ENCODE results near the gene B4GALT1.

The B4GALT1 gene

GRCh38 chr9:33167084-33167971, at the start of gene B4GALT1:
Gene B4GALT1, minus strand, starts transcription at chr9:33167336. Its CDS starts 167 bp downstream, at chr9:33167169.
- DNase-seq (ENCODE audit: low spot score): peak; percentile 96

DNA sequence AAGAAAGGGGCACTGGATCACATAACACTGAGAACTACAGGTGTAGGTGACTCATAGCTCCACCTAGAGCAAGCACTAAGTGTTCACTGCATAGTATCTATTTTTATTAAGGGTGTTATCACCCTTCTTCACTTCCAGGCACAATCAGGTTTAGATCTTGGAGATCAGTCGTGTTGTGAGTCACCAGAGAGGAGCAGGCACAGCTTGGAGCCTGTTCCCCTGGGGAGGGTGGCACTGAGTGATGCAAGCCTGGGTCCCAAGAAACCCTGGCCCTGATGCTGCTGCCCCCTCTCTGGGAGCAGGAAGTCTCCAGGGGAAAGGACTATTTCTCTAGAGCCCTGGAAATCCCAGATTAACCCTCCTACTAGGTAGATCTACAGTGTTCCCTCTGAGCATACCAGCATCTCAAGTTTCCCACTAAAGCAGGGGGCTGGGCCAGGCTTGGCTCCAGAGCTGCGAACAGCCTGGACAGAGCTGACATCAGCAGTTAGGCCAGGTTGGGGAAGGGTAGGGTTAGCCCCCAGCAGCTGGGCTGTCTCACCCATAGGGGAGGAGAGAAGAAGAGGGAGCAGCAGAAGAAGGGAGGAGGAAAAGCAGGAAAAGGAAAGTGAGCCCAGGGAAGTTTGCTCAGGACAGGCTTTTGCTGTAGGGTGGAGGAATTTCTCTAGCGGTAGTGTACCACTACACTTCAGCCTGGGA, 44.7 kb upstream of the B4GALT1 start:
- no peak for DNase-seq (ENCODE audit: low spot score)

DNA sequence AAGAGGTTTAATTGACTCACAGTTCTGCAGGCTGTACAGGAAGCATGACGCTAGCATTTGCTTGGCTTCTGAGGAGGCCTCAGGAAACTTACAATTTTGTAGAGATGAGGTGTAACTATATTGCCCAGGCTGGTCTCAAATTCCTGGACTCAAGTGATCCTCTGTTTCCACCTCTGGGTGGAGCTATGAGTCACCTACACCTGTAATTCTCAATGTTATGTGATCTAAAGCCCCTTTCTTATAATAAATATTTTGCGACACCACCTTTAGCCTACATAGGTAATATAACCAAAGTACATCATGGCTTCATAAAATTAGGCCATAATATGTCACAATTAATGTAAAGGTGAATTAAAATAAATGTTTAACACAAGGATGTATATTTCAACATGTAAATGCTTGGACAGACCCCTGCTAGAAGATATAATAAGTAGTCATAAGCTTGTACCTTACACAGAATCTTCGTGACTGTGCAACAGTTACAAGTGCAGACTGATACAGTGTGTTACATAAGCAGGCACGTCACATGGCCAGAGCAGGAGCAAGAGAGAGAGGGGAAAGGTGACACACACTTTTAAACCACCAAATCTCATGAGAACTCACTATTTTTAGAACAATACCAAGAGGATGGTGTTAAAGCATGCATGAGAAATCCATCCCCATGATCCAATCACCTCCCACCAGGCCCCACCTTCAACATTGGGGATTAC, 43.0 kb upstream of the B4GALT1 start:
- DNase-seq (ENCODE audit: low spot score): no peak

- DNase-seq (ENCODE audit: low spot score): no peak
Measured at GRCh38 chr9:33209394-33209793, 42.3 kb upstream of the B4GALT1 start.

GRCh38 chr9:33202552-33203201, 35.5 kb upstream of the B4GALT1 start:
- peak; percentile 69 for DNase-seq (ENCODE audit: low spot score)

DNA sequence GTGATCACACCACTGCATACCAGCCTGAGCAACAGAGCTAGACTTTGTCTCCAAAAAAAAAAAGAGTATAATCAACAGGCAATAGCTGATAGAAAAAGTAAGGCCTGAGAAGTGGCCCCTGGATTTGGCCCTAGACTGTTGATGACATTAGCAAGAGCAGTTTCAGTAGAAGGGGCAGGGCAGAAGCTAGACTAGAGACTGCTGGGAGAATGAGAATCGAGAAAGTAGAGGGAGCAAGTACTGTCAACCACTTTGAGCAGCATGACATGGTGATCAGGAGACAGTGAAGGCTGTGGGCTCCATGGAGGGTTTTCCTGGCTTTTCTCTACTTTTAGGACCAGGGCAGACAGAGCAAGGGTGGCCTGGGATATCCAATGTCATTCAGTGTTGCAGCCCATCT, 34.9 kb upstream of the B4GALT1 start:
- DNase-seq (ENCODE audit: low spot score): no peak

DNA sequence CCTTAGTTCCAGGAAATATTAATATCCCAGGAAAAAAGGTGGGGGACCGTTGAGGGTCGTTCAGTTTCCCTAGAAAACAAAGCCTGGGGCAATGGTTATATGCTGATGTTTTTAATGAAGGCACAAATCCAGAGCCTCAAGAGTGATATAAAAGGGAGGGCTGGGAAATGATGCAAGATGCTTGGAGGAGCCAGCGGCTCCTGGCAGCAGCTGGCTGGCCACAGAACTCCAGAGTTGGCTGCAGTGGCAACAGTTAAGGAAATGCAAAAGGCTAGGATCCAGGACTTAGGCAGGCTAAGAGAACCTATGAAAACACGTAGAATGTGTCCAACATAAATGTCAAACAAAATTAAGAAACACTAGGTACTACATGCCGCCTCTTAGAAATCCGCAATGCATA, 31.0 kb upstream of the B4GALT1 start:
- DNase-seq (ENCODE audit: low spot score): peak; percentile 80

DNA sequence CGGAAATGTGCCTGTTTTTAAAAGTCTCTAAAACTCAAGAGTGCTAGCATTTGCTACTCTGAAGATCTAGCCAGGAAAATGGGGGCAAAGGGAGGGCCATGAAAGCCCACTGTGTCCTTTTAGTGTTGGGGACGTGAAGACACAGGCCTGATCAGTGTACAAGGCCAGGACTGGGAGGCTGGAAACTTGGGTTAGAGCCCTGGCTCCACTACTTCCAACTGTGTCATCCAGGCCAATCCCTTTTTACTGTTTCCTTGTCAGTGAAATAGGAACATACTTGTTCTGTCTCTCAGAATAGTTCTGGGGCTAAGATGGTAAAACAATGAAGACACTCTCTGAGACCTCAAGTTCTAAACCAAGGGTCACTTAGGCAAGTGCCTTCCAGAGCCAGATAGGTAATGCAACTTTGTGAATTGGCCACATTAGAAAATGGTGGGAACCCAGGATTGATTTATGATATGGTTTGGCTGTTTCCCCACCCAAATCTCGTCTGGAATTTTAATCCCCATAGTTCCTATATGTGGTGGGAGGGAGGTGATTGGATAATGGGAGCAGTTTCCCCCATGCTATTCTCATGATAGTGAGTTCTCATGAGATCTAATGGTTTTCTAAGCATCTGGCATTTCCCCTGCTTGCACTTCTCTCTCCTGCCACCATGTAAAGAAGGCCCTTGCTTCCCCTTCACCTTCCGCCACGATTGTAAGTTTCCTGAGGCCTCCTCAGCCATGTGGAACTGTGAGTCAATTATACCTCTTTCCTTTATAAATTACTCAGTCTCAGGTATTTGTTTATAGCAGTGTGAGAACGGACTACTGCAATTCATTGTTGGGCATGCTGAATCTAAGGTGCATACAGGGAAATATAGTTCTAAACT, 30.4 kb upstream of the B4GALT1 start:
- peak; percentile 25 for DNase-seq (ENCODE audit: low spot score)

GRCh38 chr9:33196736-33197135, 29.6 kb upstream of the B4GALT1 start:
- no peak for DNase-seq (ENCODE audit: low spot score)

GRCh38 chr9:33193818-33194217, 26.7 kb upstream of the B4GALT1 start:
- no peak for DNase-seq (ENCODE audit: low spot score)

DNA sequence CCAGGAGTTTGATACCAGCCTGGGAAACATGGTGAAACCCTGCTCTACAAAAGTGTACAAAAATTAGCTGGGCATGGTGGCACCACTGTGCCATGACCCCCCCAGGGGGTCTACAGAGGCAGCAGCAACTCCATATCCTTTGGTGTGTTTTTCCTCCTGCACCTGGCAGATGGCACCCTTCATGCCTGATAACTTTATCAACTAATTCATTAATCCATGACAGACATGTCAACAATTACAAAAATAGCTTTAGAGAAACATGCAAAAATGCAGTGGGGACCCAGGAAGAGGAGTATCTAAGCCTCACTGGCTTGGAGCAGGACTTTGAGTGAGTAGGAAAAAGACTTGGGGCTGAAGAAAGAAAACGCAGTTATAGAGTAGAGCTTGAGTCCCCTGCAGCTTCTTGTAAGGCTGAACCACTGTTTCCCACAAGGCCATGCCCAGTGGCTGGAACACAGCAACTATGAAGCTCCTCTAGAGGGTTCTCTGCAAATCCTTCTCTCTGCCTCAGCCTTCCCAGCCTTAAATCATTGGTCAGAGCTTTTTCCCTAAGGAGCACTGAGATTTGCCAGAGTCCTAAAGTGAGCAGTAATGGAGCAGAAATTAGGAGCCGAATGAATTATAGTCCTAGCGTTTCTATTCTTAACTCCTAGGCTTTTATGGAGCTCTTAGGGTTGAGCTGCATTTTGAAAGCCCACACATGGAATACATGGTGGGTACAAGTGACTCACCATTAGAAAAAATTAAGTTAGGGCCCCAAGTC, 25.5 kb upstream of the B4GALT1 start:
- no peak for DNase-seq (ENCODE audit: low spot score)

- DNase-seq (ENCODE audit: low spot score): no peak
Measured at GRCh38 chr9:33190021-33190705, 23.0 kb upstream of the B4GALT1 start.

DNA sequence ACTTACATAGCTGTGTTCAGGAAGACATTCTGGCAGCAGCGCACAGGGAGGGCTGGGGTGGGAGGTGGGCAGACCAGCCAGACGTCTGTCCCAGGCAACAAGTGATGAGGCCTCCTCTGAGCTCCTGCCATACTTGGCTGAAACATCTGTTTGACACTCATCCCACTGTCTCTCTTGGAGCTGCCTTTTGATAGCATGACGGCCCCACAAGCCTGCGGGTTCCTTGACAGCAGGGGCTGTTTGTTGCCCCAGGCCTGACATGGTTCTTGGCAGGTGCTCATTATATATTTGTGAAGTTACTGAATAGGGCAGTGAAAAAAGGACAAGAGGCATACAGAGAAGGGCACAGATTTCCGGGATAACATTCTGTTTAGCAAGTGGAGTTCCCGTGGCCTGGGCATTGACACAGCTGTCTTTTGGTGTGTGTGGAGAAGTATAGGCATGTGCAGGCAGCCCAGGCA, 22.2 kb upstream of the B4GALT1 start:
- DNase-seq (ENCODE audit: low spot score): no peak

GRCh38 chr9:33188711-33189110, 21.6 kb upstream of the B4GALT1 start:
- DNase-seq (ENCODE audit: low spot score): no peak

GRCh38 chr9:33187519-33188218, 20.5 kb upstream of the B4GALT1 start:
- peak; percentile 83 for DNase-seq (ENCODE audit: low spot score)

DNA sequence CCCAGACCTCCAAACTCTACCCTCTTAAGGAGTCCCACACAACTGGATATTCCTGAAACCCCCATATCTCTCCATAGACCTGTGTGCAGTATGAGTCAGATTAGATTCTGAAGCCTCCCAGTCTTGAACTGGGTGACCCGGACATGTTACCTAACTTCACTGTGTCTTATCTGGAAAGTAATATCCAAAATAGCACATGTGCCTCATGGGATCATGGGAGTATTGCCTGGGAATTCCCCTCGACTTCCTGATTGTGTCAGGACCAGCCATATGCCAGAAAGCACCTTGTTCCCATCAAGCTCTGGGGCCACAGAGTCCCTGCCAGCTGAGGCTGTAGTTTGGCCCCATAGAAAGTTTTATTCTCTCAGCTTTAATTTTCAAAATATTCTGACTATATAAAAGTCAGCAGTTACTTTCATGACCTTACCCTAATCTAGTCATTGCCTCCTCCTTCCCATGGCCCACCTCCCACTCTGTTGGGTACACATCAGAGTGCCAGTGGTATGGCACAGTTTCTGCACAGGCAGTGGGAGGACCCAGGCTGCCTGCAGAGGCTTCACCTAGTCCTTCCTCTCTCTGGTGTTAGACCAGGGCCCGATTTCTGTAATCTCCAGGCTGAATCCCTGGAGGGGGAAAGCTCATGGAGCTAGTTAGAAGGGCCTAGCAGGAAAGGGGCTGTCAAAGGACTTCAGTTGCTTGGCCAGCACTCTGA, 19.5 kb upstream of the B4GALT1 start:
- DNase-seq (ENCODE audit: low spot score): no peak

GRCh38 chr9:33185858-33186257, 18.7 kb upstream of the B4GALT1 start:
- no peak for DNase-seq (ENCODE audit: low spot score)

DNA sequence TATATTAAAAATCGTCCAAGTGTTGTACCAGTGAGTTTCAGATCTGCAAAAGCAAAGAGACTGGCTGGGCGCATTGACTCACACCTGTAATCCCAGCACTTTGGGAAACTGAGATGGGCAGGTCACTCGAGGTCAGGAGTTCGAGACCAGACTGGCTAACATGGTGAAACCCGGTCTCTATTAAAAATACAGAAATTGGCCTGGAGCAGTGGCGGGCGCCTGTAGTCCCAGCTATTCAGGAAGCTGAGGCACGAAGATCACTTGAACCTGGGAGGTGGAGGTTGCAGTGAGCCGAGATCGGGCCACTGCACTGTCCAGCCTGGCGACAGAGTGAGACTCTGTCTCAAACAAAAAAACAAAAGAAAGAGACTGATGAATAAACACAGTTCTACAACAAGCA, 18.3 kb upstream of the B4GALT1 start:
- DNase-seq (ENCODE audit: low spot score): no peak

Data from AG20443 (cell line).